Mesenchymal stem cell (in vitro differentiated cells and primary cell): ENCODE data around the gene SEMG1.

Experiments
- DNase-seq: peaks from one replicate; pipeline ENCODE4 v3.0.0-alpha.2; 2013
- H2AFZ ChIP-seq: one replicate; pipeline ENCODE4 v1.6.1; 2013; ENCODE audit warnings: low read depth, mild to moderate bottlenecking, control low read depth, inconsistent platforms, low read length, moderate library complexity
- H2AK5ac ChIP-seq: 2 replicates; pipeline ENCODE4 v1.6.1; 2013; ENCODE audit warnings: low read length, moderate library complexity, mild to moderate bottlenecking, inconsistent platforms; ENCODE audit not compliant: severe bottlenecking
- H2BK120ac ChIP-seq: one replicate; pipeline ENCODE4 v1.6.1; 2013; ENCODE audit warnings: low read depth, mild to moderate bottlenecking, inconsistent platforms, low read length, moderate library complexity
- H2BK12ac ChIP-seq, 2 experiments: one replicate each; pipeline ENCODE4 v1.6.1; 2013; ENCODE audit warnings: inconsistent platforms in 2 of 2, low read length in 2 of 2, mild to moderate bottlenecking in 2 of 2, moderate library complexity in 2 of 2, control low read depth in 1 of 2
- H2BK15ac ChIP-seq: one replicate; pipeline ENCODE4 v1.6.1; 2013; ENCODE audit warnings: mild to moderate bottlenecking, low read depth, inconsistent platforms; ENCODE audit not compliant: poor library complexity, severe bottlenecking
- H2BK5ac ChIP-seq: 2 replicates; pipeline ENCODE4 v1.6.1; 2013; ENCODE audit warnings: low read depth, mild to moderate bottlenecking, low read length, control low read depth, inconsistent platforms; ENCODE audit not compliant: poor library complexity, severe bottlenecking
- H3K14ac ChIP-seq, 2 experiments: one replicate each; pipeline ENCODE4 v1.6.1; 2013; ENCODE audit warnings: inconsistent platforms in 2 of 2, low read length in 2 of 2, control low read depth in 1 of 2, mild to moderate bottlenecking in 1 of 2, moderate library complexity in 1 of 2
- H3K18ac ChIP-seq, 2 experiments: one replicate each; pipeline ENCODE4 v1.6.1; 2013; ENCODE audit warnings: inconsistent platforms in 2 of 2, low read length in 2 of 2, control low read depth in 1 of 2, low read depth in 1 of 2, mild to moderate bottlenecking in 1 of 2
- H3K23ac ChIP-seq, 2 experiments: one replicate each; pipeline ENCODE4 v1.6.1; 2013; ENCODE audit warnings: inconsistent platforms in 2 of 2, low read length in 2 of 2, mild to moderate bottlenecking in 2 of 2, moderate library complexity in 2 of 2, control low read depth in 1 of 2
- H3K27ac ChIP-seq: 2 replicates; pipeline ENCODE4 v1.5.1; 2013; ENCODE audit warnings: mild to moderate bottlenecking, moderate library complexity, low read length, control low read depth, inconsistent platforms; ENCODE audit not compliant: poor library complexity, severe bottlenecking
- H3K27me3 ChIP-seq, 2 experiments: 2 replicates each; pipeline versions ENCODE4 v1.6.1 to v1.7.0; 2013; ENCODE audit warnings: low read length in 2 of 2, mild to moderate bottlenecking in 2 of 2, moderate library complexity in 2 of 2, control low read depth in 1 of 2, inconsistent platforms in 1 of 2; ENCODE audit not compliant: control insufficient read depth in 1 of 2, insufficient read depth in 1 of 2
- H3K36me3 ChIP-seq, 2 experiments: 2 replicates each; pipeline versions ENCODE4 v1.6.1 to v1.7.0; 2013; ENCODE audit warnings: low read length in 2 of 2, control low read depth in 1 of 2, inconsistent platforms in 1 of 2, low read depth in 1 of 2, mild to moderate bottlenecking in 1 of 2; ENCODE audit not compliant: insufficient read depth in 2 of 2, control insufficient read depth in 1 of 2
- H3K4ac ChIP-seq, 2 experiments: one replicate each; pipeline ENCODE4 v1.6.1; 2013; ENCODE audit warnings: inconsistent platforms in 2 of 2, low read length in 2 of 2, mild to moderate bottlenecking in 2 of 2, moderate library complexity in 2 of 2, control low read depth in 1 of 2, low read depth in 1 of 2
- H3K4me1 ChIP-seq: 2 replicates; pipeline ENCODE4 v1.6.1; 2013; ENCODE audit warnings: low read depth, low read length, control low read depth; ENCODE audit not compliant: control insufficient read depth, insufficient read depth
- H3K4me2 ChIP-seq: 2 replicates; pipeline ENCODE4 v1.6.1; 2013; ENCODE audit warnings: low read length, mild to moderate bottlenecking, inconsistent platforms; ENCODE audit not compliant: poor library complexity, severe bottlenecking
- H3K4me3 ChIP-seq, 2 experiments: 2 replicates each; pipeline versions ENCODE4 v1.5.1 to v1.7.0; 2013; ENCODE audit warnings: low read length in 2 of 2, mild to moderate bottlenecking in 2 of 2, control low read depth in 1 of 2, low read depth in 1 of 2; ENCODE audit not compliant: insufficient read depth in 1 of 2
- H3K79me1 ChIP-seq: replicated peaks from 2 replicates; pipeline ENCODE4 v1.6.1; 2013; ENCODE audit warnings: mild to moderate bottlenecking, control low read depth, low read length, inconsistent platforms; ENCODE audit not compliant: poor library complexity, severe bottlenecking
- H3K9ac ChIP-seq: 2 replicates; pipeline ENCODE4 v1.7.0; 2013; ENCODE audit warnings: mild to moderate bottlenecking, low read length, moderate library complexity
- H3K9me3 ChIP-seq: 2 replicates; pipeline ENCODE4 v1.7.0; 2013; ENCODE audit warnings: mild to moderate bottlenecking, low read length; ENCODE audit not compliant: control insufficient read depth
- H4K8ac ChIP-seq: one replicate; pipeline ENCODE4 v1.6.1; 2013; ENCODE audit warnings: inconsistent platforms, mild to moderate bottlenecking, low read length, moderate library complexity
- H4K91ac ChIP-seq: one replicate; pipeline ENCODE4 v1.6.1; 2013; ENCODE audit warnings: mild to moderate bottlenecking, low read length, inconsistent platforms
- WGBS: methylation state at CpG from one replicate; pipeline ENCODE4 v1.1.7; 2013; ENCODE audit warnings: mixed read lengths; 5-methylcytosine and 5-hydroxymethylcytosine counted together

The SEMG1 gene

GRCh38 chr20:45230631-45231030 lies 23.8 kb downstream of the SEMG1 start:
- Histone ChIP-seq H4K8ac (no peak overlapping the region), H3K79me1 (no peaks in the 10 kb centered on the region), H3K9ac (no peak overlapping the region), H2AFZ (no peak overlapping the region), H3K23ac (no peak overlapping the region), H3K4me3 (no peak overlapping the region), H3K4me2 (no peak overlapping the region), H3K4ac (no peak overlapping the region), H3K14ac (no peak overlapping the region), H2BK120ac (no peak overlapping the region), H2AK5ac (no peak overlapping the region), H4K91ac (no peak overlapping the region), H3K36me3 (no peaks in the 10 kb centered on the region), H3K27ac (no peak overlapping the region), H2BK15ac (no peak overlapping the region), H3K27me3 (peaks cover 0 to 71% of the 10 kb centered on the region in 2 experiments), H2BK5ac (no peak overlapping the region), H3K9me3 (no peaks in the 10 kb centered on the region), H3K18ac (no peak overlapping the region), H2BK12ac (no peak overlapping the region), H3K4me1 (no peaks in the 10 kb centered on the region)
- 75% methylated on average over 9 of the region's 9 CpGs for WGBS
- no peak for DNase-seq

DNA sequence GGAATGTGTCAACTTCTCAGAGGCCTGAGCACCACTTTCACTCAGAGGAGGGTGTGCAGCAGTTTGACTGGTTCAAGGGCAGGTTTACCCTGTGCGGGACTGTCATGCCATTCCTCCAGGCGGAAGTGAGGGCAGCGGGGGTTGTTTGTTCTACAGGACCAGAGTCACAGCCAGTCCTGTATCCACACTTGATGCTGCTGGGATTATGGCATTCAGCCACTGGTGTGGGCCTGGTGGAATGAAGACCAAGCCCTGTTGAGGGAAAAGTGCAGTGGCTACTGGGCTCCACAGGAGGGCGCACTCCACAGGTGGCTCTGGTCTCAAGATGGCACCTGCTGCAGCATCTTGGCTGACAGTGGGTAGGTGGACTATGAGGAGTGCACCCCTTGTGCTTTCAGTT lies 29.2 kb downstream of the SEMG1 start:
- no peaks in the 10 kb centered on the region for H3K9me3 ChIP-seq
- no peak overlapping the region for H3K23ac ChIP-seq
- H3K4me2 ChIP-seq, result no peak overlapping the region
- H3K27ac ChIP-seq, result no peak overlapping the region
- no peak overlapping the region for H3K9ac ChIP-seq
- no peak overlapping the region for H2BK5ac ChIP-seq
- no peak overlapping the region for H3K4ac ChIP-seq
- H3K4me3 ChIP-seq, result no peak overlapping the region
- no peak overlapping the region for H2AFZ ChIP-seq
- H3K14ac ChIP-seq, result no peak overlapping the region
- H2BK120ac ChIP-seq, result no peak overlapping the region
- 62% methylated on average over 4 of the region's 4 CpGs for WGBS
- H4K8ac ChIP-seq, result no peak overlapping the region
- no peak overlapping the region for H2AK5ac ChIP-seq
- H2BK12ac ChIP-seq, result no peak overlapping the region
- no peak overlapping the region for H4K91ac ChIP-seq
- H3K36me3 ChIP-seq, result no peaks in the 10 kb centered on the region
- DNase-seq, result no peak
- no peak overlapping the region for H2BK15ac ChIP-seq
- H3K27me3 ChIP-seq, result peaks cover 8 to 43% of the 10 kb centered on the region in 2 experiments
- H3K18ac ChIP-seq, result no peak overlapping the region
- no peaks in the 10 kb centered on the region for H3K4me1 ChIP-seq
- H3K79me1 ChIP-seq, result no peaks in the 10 kb centered on the region

DNA sequence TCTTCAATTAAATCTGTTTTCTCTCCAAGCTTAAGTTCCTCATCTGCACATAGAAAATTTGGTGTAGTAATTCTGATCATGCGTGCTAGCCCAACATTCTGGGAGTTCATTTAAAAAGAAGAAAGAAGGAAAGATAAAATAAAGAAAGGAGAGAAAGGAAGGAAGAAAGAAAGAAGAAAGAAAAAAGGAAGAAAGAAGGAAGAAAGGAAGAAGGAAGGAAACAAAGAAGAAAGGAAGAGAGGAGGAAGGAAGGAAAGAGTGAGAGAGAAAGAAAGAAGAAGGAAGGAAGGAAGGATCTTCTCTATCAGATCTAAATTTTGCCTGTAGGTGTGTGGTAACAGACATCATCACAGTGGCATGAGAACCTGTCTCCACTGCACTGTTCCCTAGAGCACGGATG lies 31.3 kb downstream of the SEMG1 start:
- H2BK15ac ChIP-seq, result no peak overlapping the region
- no peak overlapping the region for H3K4ac ChIP-seq
- peaks cover 8 to 46% of the 10 kb centered on the region in 2 experiments for H3K27me3 ChIP-seq
- no peak overlapping the region for H2BK5ac ChIP-seq
- no peak overlapping the region for H3K18ac ChIP-seq
- no peak overlapping the region for H2BK120ac ChIP-seq
- H3K4me1 ChIP-seq, result no peaks in the 10 kb centered on the region
- H3K79me1 ChIP-seq, result no peaks in the 10 kb centered on the region
- no peak for DNase-seq
- H4K91ac ChIP-seq, result no peak overlapping the region
- no peak overlapping the region for H3K23ac ChIP-seq
- H4K8ac ChIP-seq, result no peak overlapping the region
- no peak overlapping the region for H3K9ac ChIP-seq
- no peak overlapping the region for H2BK12ac ChIP-seq
- WGBS, result 92% methylated on average over 2 of the region's 2 CpGs
- no peak overlapping the region for H3K27ac ChIP-seq
- no peak overlapping the region for H2AK5ac ChIP-seq
- no peaks in the 10 kb centered on the region for H3K9me3 ChIP-seq
- no peak overlapping the region for H3K14ac ChIP-seq
- no peak overlapping the region for H3K4me2 ChIP-seq
- no peaks in the 10 kb centered on the region for H3K36me3 ChIP-seq
- H2AFZ ChIP-seq, result no peak overlapping the region
- no peak overlapping the region for H3K4me3 ChIP-seq

- no peak overlapping the region for H4K91ac ChIP-seq
- H2BK12ac ChIP-seq, result no peak overlapping the region
- no peak overlapping the region for H3K18ac ChIP-seq
- no peaks in the 10 kb centered on the region for H3K4me1 ChIP-seq
- no peak overlapping the region for H3K14ac ChIP-seq
- no peak overlapping the region for H2BK5ac ChIP-seq
- peaks cover 8 to 54% of the 10 kb centered on the region in 2 experiments for H3K27me3 ChIP-seq
- no peak overlapping the region for H3K27ac ChIP-seq
- no peaks in the 10 kb centered on the region for H3K9me3 ChIP-seq
- H3K23ac ChIP-seq, result no peak overlapping the region
- no peak for DNase-seq
- no peaks in the 10 kb centered on the region for H3K79me1 ChIP-seq
- no peak overlapping the region for H3K9ac ChIP-seq
- no peaks in the 10 kb centered on the region for H3K36me3 ChIP-seq
- H2AFZ ChIP-seq, result no peak overlapping the region
- H4K8ac ChIP-seq, result no peak overlapping the region
- no peak overlapping the region for H2AK5ac ChIP-seq
- no peak overlapping the region for H2BK120ac ChIP-seq
- no peak overlapping the region for H3K4me2 ChIP-seq
- WGBS, result 70% methylated on average over 6 of the region's 6 CpGs
- H2BK15ac ChIP-seq, result no peak overlapping the region
- no peak overlapping the region for H3K4me3 ChIP-seq
- H3K4ac ChIP-seq, result no peak overlapping the region
Measured at GRCh38 chr20:45246109-45246508, 39.3 kb downstream of the SEMG1 start.
